NK-92 (cell line): Measurements from ENCODE around the gene SHCBP1L.

Source experiments
- DNase-seq: peaks from one replicate; lab custom pipeline; 2025; ENCODE audit not compliant: unreplicated experiment; lab: John Stamatoyannopoulos, UW

Gene SHCBP1L

GRCh38 chr1:182952677-182953444 lies at the start of gene SHCBP1L:
Gene SHCBP1L, minus strand, starts transcription at chr1:182953166. Its CDS starts 33 bp downstream, at chr1:182953133.
- DNase-seq: no peak

GRCh38 chr1:183002267-183002666 lies 49.3 kb upstream of the SHCBP1L start:
- no peak for DNase-seq

DNA sequence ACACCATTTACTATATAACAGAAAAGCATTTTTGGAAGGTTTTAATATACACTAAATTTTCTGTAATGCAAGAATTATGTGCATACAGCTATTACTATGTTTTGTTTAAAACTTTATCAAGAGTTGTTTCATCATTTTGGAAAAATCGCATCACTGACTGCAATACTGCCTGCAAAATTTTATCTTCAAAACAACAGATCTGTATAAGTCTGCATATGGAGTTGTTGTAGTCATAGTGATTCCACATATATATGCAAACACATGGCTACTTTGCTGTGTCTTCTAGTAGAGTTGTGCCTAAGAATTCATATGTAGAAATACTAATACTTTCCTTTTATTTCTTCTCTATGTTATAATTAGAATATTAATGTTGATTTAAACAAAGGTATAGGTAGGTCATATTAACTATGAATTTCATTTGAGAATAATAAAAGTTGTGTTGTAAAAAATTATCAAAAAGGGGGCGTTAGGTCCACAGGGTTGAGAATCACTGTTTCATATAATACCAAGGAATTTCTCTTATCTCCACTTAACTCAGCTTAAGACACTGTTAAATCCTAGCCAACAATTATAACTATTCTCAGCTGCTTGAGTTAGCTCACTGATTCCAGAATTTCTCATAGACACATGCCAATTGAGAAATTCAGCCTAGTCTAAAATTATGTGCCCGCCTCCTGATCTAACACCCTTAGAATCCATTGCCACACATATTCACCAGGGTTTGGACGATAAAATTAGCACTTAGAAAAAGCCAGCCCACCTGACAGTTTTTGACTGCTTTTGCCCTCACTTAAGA lies 47.4 kb upstream of the SHCBP1L start:
- DNase-seq: no peak

DNA sequence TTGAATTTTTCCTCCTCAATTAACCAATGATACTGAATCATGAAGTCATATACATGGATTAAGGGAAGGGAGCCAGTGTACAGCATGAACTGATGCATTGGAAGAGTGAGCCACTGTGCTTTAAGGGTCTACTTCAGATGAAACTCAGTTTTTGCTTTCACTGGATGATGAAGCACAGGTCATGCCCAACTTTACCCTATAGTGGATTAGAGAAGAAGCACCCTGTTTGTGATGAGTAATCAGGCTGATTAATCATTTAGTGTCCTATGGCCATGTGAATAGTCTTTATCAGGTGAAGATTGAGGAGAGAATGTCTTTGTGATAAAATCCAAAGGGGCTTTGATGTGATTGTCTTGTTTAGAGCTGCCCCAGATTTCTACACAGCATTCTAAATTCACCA lies 45.5 kb upstream of the SHCBP1L start:
- no peak for DNase-seq

DNA sequence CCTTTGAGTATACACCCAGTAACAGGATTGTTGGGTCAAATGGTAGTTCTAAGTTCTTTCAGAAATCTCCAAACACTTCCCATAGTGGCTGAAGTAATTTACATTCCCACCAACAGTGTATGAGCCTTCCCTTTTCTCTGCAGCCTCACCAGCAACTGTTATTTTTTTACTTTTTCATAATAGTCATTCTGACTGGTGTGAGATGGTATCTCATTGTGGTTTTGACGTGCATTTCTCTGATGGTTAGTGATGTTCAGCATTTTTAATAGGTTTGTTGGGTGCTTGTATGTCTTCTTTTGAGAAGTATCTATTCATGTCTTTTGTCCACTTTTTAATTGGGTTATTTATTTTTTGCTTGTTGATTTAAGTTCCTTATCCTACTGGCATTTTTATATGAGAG lies 43.9 kb upstream of the SHCBP1L start:
- DNase-seq: no peak

- no peak for DNase-seq
These were observed 42.9 kb upstream of the SHCBP1L start for GRCh38 chr1:182995894-182996293.

DNA sequence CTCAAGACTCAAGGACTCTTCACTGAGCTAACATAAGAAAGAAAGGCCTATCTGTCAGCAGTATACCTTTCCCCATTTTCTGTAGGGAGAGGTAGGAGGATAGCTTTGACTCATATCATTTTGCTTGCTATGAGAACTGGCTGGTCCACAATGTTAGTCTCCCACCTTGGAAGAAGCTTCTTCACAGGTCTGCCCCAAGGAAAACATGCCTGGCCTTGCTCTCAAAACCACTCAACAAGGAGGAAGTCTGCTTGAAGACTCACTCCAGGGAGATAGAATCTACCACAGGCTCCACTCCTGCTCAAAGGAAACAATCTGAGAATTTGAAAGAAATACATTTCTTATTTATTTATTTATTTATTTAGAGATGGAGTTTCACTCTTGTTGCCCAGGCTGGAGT lies 40.8 kb upstream of the SHCBP1L start:
- no peak for DNase-seq

- no peak for DNase-seq
These were observed 37.6 kb upstream of the SHCBP1L start for GRCh38 chr1:182990413-182991144.

DNA sequence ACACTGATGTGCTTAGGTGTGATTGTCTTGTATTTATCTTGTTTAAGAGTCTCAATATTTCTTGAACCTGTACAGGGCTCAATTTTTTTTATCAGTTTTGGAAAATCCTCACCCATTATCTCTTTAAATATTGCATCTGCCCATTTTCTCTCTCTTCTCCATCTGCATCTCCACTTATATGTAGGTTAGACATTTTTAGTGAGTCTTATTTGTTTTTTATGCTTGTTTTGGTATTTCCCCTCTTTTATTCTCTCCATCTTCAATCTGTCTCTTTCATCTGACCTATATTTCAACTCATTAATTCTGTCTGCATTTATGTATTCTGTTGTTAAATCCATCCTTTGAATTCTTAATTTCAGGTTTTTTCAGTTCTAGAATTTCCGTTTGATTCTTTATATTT lies 32.9 kb upstream of the SHCBP1L start:
- no peak for DNase-seq

GRCh38 chr1:182984621-182985020 lies 31.7 kb upstream of the SHCBP1L start:
- DNase-seq: no peak

DNA sequence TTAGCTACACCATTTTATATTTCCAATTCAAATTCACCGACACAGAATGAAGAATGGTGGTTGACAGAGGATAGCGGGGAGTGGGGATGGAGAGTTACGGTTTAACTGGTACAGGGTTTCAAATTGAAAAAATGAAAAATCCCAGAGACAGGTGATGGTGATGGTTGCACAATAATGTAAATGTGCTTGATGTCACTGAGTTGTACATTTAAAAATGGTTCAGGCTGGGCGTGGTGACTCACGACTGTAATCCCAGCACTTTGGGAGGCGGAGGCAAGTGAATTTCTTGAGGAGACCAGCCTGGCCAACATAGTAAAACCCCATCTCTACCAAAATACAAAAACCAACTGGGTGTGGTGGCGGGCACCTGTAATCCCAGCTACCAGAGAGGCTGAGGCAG lies 31.2 kb upstream of the SHCBP1L start:
- no peak for DNase-seq

GRCh38 chr1:182978151-182978853 lies 25.3 kb upstream of the SHCBP1L start:
- DNase-seq: no peak

DNA sequence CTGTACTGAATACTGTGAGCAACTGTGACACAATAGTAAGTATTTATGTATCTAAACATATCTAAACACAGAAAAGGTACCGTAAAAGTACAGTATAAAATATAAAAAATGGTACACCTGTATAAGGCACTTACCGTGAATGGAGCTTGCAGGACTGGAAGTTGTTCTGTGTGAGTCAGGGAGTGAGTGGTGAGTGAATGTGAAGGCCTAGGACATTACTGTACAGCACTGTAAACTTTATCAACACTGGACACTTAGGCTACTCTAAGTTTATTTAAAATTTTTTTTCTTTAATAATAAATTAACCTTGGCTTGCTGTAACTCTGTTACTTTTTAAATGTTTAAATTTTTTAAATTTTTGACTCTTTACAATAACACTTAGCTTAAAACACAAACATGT lies 24.5 kb upstream of the SHCBP1L start:
- DNase-seq: no peak

- DNase-seq: no peak
These were observed 21.7 kb upstream of the SHCBP1L start for GRCh38 chr1:182974506-182975191.

DNA sequence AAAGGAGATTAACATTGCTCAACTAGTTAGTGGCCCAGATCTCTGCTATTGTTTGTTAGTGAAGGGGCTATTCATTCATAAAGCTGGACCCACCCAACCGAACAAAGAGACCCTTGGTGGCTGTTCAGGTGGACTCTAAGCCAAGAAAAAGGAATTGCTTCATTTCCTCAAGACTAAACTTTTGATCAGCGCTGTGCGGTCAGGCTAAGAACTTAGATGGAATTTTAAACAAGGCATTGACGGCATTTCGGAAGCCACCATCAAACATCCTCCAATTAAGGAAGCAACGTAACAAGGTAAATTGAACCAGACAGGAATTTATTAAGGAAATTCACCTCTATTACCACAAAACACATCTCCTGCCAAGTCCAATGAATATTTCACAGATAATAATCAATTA lies 19.9 kb upstream of the SHCBP1L start:
- DNase-seq: no peak

- DNase-seq: no peak
These were observed 19.3 kb upstream of the SHCBP1L start for GRCh38 chr1:182972231-182972630.

- DNase-seq: no peak
These were observed 18.3 kb upstream of the SHCBP1L start for GRCh38 chr1:182971219-182971618.

DNA sequence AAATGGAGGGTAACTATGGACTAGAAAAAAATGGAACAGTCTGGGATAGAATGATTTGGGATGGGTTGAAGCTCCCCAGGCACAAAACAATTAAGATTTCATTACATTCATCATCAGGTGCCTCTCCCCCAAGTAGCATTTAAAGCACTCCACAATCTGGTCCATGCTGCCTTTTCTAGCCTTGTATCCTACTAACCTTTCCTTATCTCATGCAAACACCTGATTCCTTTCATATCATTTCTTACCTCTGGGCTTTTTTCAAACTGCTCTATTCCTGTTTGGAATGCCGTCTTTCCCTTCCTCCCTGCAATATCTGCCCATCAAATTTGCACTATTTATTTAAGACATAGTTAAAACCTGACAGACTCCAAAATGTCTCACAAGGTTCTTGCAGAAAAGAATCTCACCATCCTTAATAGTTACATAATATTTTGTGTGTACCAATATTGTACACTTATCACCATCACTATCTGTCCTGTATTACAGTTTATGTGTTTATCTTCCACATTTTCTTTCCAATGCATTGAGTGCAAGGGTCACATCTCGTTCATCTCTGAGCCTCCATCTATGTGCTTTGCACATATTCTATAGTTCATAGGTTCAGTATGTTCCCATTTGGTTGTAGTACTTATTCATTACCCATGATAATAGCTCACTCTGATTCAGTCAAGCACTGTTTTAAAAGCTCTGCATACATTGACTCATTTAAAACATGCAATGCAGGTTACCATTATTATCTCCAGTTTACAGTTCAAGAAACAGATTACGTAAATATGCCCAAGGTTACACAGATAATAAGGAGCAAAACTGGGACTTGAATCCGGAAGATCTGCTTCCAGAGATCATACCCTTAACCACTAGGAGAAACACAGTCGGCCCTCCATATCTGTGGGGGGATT lies 16.1 kb upstream of the SHCBP1L start:
- DNase-seq: no peak

GRCh38 chr1:182968151-182968741 lies 15.3 kb upstream of the SHCBP1L start:
- DNase-seq: no peak
